Endothelial cell of umbilical vein (primary cell): ENCODE data around the gene PSAT1. TPM values are rescaled to one million over a fixed set of nuclear protein-coding genes. Genes with fewer than 3 reads are reported as not detected.

Source experiments
- BruUV-seq: library from RNA; stranded (reverse); fragments of 400-500 nt; replicated peaks from 2 replicates; lab custom pipeline; 2021; lab: Mats Ljungman, UMichigan
- CTCF ChIA-PET: fragments of 300-600, 350-600 bp; sonication (Branson Sonifier 250); formaldehyde crosslinking; loops from one replicate; lab custom pipeline; 2021; ENCODE audit warnings: antibody characterized with exemption, inconsistent platforms; lab: Charles Lee
- POLR2A ChIA-PET: fragments of 300-600, 350-600 bp; sonication (Branson Sonifier 250); formaldehyde crosslinking; loops from one replicate; lab custom pipeline; 2021; ENCODE audit warnings: antibody characterized with exemption, inconsistent platforms; lab: Charles Lee
- DNase-seq: peaks from one replicate; pipeline ENCODE4 v3.0.0-alpha.2; 2011; ENCODE audit warnings: low read depth, low spot score
- FAIRE-seq: peaks from 2 replicates; lab custom pipeline; 2011; peaks lifted over from hg19 to GRCh38; lab: Jason Lieb, UNC
- H2AFZ ChIP-seq: 2 replicates; pipeline ENCODE4 v1.6.0; 2012; ENCODE audit warnings: low read depth, low read length, control low read depth, inconsistent platforms
- H3K27ac ChIP-seq: 2 replicates; pipeline ENCODE4 v1.5.1; 2011; ENCODE audit warnings: low read depth, mild to moderate bottlenecking, control low read depth, low read length, moderate library complexity; ENCODE audit not compliant: insufficient read depth
- H3K27me3 ChIP-seq, 2 experiments: 2 replicates each; pipeline versions ENCODE4 v1.6.0 to v1.6.1; 2011; ENCODE audit warnings: low read length in 2 of 2, mixed read lengths in 1 of 2; ENCODE audit not compliant: control insufficient read depth in 2 of 2, insufficient read depth in 2 of 2
- H3K36me3 ChIP-seq, 2 experiments: 2 replicates in 1 of 2; 3 replicates in 1 of 2; pipeline ENCODE4 v1.5.1; 2011; ENCODE audit warnings: low read length in 2 of 2, mild to moderate bottlenecking in 1 of 2, moderate library complexity in 1 of 2; ENCODE audit not compliant: control insufficient read depth in 2 of 2, insufficient read depth in 2 of 2; ENCODE audit errors: extremely low read depth in 1 of 2
- H3K4me1 ChIP-seq: 3 replicates; pipeline ENCODE4 v1.5.1; 2011; ENCODE audit warnings: mild to moderate bottlenecking, low read length; ENCODE audit not compliant: control insufficient read depth, insufficient read depth; ENCODE audit errors: extremely low read depth
- H3K4me2 ChIP-seq: 2 replicates; pipeline ENCODE4 v1.6.1; 2011; ENCODE audit warnings: low read length, control low read depth, mixed read lengths; ENCODE audit not compliant: insufficient read depth
- H3K4me3 ChIP-seq, 3 experiments: fragments of 200-600 bp in 1 of 3; sonication (generic), shearing (Covaris generic) in 1 of 3; replicated peaks in 1 of 3; 2 replicates each; pipeline ENCODE4 v1.5.1; 2011 to 2016; ENCODE audit warnings: control low read depth in 3 of 3, low read length in 3 of 3, mild to moderate bottlenecking in 2 of 3, inconsistent platforms in 1 of 3, low read depth in 1 of 3, moderate library complexity in 1 of 3; ENCODE audit not compliant: insufficient read depth in 1 of 3
- H3K79me2 ChIP-seq: 2 replicates; pipeline ENCODE4 v1.6.0; 2012; ENCODE audit warnings: low read length, inconsistent platforms; ENCODE audit not compliant: control insufficient read depth, insufficient read depth
- H3K9ac ChIP-seq: replicated peaks from 2 replicates; pipeline ENCODE3; 2011; ENCODE audit warnings: low read length, control low read depth; ENCODE audit not compliant: insufficient read depth; ENCODE audit errors: extremely low read depth
- H3K9me1 ChIP-seq: replicated peaks from 3 replicates; pipeline ENCODE4 v1.6.0; 2011; ENCODE audit warnings: mild to moderate bottlenecking, low read length; ENCODE audit not compliant: control insufficient read depth, insufficient read depth; ENCODE audit errors: extremely low read depth
- H3K9me3 ChIP-seq: replicated peaks from 2 replicates; pipeline ENCODE4 v1.5.1; 2012; ENCODE audit warnings: low read length, inconsistent platforms; ENCODE audit not compliant: control insufficient read depth, insufficient read depth
- H4K20me1 ChIP-seq: replicated peaks from 2 replicates; pipeline ENCODE3; 2011; ENCODE audit warnings: mild to moderate bottlenecking, low read length; ENCODE audit not compliant: control insufficient read depth, insufficient read depth; ENCODE audit errors: extremely low read depth
- CTCF ChIP-seq, 2 donors: IDR thresholded peaks; 1 replicate in 1 of 2; 2 replicates in 1 of 2; pipeline ENCODE4 v1.5.1; 2011; ENCODE audit warnings: low read length in 2 of 2, mild to moderate bottlenecking in 2 of 2, moderate library complexity in 2 of 2, control low read depth in 1 of 2, inconsistent platforms in 1 of 2, low read depth in 1 of 2; ENCODE audit not compliant: insufficient read depth in 1 of 2; ENCODE audit errors: extremely low read depth in 1 of 2
- EZH2 ChIP-seq: IDR thresholded peaks from 2 replicates; pipeline ENCODE4 v1.6.1; 2012; ENCODE audit warnings: borderline replicate concordance, low read depth, mild to moderate bottlenecking, moderate library complexity, low read length, inconsistent platforms; ENCODE audit not compliant: severe bottlenecking
- FOS ChIP-seq: IDR thresholded peaks from 2 replicates; pipeline ENCODE4 v1.6.1; 2011; ENCODE audit warnings: mild to moderate bottlenecking, low read length, moderate library complexity, borderline replicate concordance; ENCODE audit not compliant: insufficient read depth
- GATA2 ChIP-seq: IDR thresholded peaks from 2 replicates; pipeline ENCODE4 v1.7.0; 2011; ENCODE audit warnings: low read depth, mild to moderate bottlenecking, moderate library complexity, mixed read lengths, low read length; ENCODE audit not compliant: insufficient read length, insufficient read depth
- JUN ChIP-seq: IDR thresholded peaks from 2 replicates; pipeline ENCODE4 v1.6.1; 2011; ENCODE audit warnings: borderline replicate concordance, low read depth; ENCODE audit not compliant: insufficient read length, insufficient read depth
- MYC ChIP-seq: IDR thresholded peaks from one replicate; pipeline ENCODE4 v1.6.1; 2011; ENCODE audit warnings: mild to moderate bottlenecking, low read depth, low read length
- POLR2A ChIP-seq: IDR thresholded peaks from 2 replicates; pipeline ENCODE4 v1.6.1; 2012; ENCODE audit warnings: low read depth, mild to moderate bottlenecking, control low read depth, low read length
- POLR2AphosphoS5 ChIP-seq: IDR thresholded peaks from 2 replicates; pipeline ENCODE4 v1.6.1; 2012; ENCODE audit warnings: low read depth, mild to moderate bottlenecking, control low read depth, low read length, moderate library complexity; ENCODE audit not compliant: insufficient read depth
- dilution Hi-C: fragments of 300-500 bp; cut with MboI; formaldehyde crosslinking; loops from one replicate; pipeline ENCODE4 v1.15.0; 2019; ENCODE audit warnings: low sequenced_read_pairs; ENCODE audit not compliant: extremely low pct_ligation_motif_present
- intact Hi-C: fragments of 100-400 bp; cut with micrococcal nuclease; formaldehyde crosslinking; loops from one replicate; pipeline ENCODE4 v1.10.0; 2022
- polyA plus RNA-seq, 4 experiments: library from polyadenylated mRNA; depleted of rRNA in 3 of 4; stranded (reverse) in 3 of 4; unstranded in 1 of 4; fragments of >200 nt; gene quantifications; 2 replicates each; pipeline versions ENCODE4 v1.2.1 to v1.2.3, GENCODE V29; 2011 to 2012; ENCODE audit warnings: missing spikeins in 1 of 4
- total RNA-seq: library from RNA; stranded (reverse); gene quantifications from 2 replicates; pipeline ENCODE4 v1.2.3, GENCODE V29; 2021
- TF ChIP-seq, protein P1 (sequence below): IDR thresholded peaks from 2 replicates; pipeline ENCODE4 v1.6.1; 2011; ENCODE audit not compliant: insufficient read depth, insufficient read length

Gene PSAT1
- total and polyA plus RNA-seq, 2 donors (not counting 3 experiments of a cell fraction or from before 2014, with no cell fraction given) = 19.1 to 47.3 TPM

- BruUV-seq = no TSS peak
- peaks cover 0 to under 1% of the 10 kb centered on the region in 2 experiments for H3K36me3 ChIP-seq
- intact Hi-C loops = no loop called here
- H3K4me1 ChIP-seq = peaks cover 2% of the 10 kb centered on the region
- ChIA-PET POLR2A (no interaction called here), CTCF (interaction anchor here (0.9 kb wide), 1 partner anchor 14 kb away, joined by 4 read pairs; the partner anchor contains the start of gene PSAT1)
- no peak overlapping the region for H3K4me3 ChIP-seq
- no peaks in the 10 kb centered on the region for H3K27me3 ChIP-seq
- no peaks in the 10 kb centered on the region for H3K79me2 ChIP-seq
- no peak overlapping the region for H3K27ac ChIP-seq
- H3K9ac ChIP-seq = no peak overlapping the region
- DNase-seq = no peak
- dilution Hi-C loops = no loop called here
- TF ChIP-seq CTCF (IDR thresholded peaks at IDR 0.05; ENCODE audit: extremely low read depth in 1 of 2, insufficient read depth in 1 of 2, low read depth in 1 of 2, low read length in 2 of 2) = no peak
- TF ChIP-seq POLR2A = no peak
- TF ChIP-seq, protein P1, sequence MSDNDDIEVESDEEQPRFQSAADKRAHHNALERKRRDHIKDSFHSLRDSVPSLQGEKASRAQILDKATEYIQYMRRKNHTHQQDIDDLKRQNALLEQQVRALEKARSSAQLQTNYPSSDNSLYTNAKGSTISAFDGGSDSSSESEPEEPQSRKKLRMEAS = no peak
- no peak for TF ChIP-seq FOS
- no peak for TF ChIP-seq EZH2
- no peak for TF ChIP-seq POLR2AphosphoS5
- no peak for TF ChIP-seq MYC
- TF ChIP-seq GATA2 = no peak
- TF ChIP-seq JUN = no peak
- H3K9me1 ChIP-seq = no peaks in the 10 kb centered on the region
- no peak overlapping the region for H3K4me2 ChIP-seq
- FAIRE-seq = no peak
- H2AFZ ChIP-seq = no peak overlapping the region
- H3K9me3 ChIP-seq = no peaks in the 10 kb centered on the region
- no peaks in the 10 kb centered on the region for H4K20me1 ChIP-seq
Observed at GRCh38 chr9:78311075-78311474, 14.2 kb downstream of the PSAT1 start.
